Measurements from ENCODE around the gene PRR30. TPM values are rescaled to one million over a fixed set of nuclear protein-coding genes. Genes with fewer than 3 reads are reported as not detected.

PRR30 gene
- total and polyA plus RNA-seq, 2 donors (not counting 3 experiments of a cell fraction or from before 2014, with no cell fraction given): not detected

DNA sequence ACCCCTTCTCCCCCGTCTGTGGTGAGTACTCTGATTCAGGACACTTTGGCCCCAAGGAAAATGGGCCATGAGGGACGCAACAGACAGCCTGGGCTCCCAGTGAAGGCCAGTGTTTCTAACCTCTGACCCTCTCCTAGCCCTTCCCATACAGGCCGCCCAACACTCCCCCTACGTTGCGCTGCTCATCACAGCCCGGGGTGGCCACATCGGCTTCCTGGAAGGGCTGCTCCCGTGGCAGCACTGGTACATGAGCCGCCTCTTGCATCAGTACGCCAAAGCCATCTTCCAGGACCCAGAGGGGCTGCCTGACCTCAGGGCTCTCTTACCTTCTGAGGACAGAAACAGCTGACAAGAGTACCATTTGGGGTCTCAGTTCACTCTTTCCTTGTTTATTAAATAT lies 8.8 kb downstream of the PRR30 start:
- no TSS peak for BruUV-seq (replicated peaks)
- no peak overlapping the region for H3K4me2 ChIP-seq (ENCODE audit: insufficient read depth, low read length)
- DNase-seq (ENCODE audit: low read depth, low spot score) (no peak), FAIRE-seq (no peak)
- TF ChIP-seq POLR2A (IDR thresholded peaks at IDR 0.05; ENCODE audit: low read depth, low read length) (no peak), MYC (IDR thresholded peaks at IDR 0.05; ENCODE audit: low read depth, low read length) (no peak), JUN (IDR thresholded peaks at IDR 0.05; ENCODE audit: borderline replicate concordance, insufficient read depth, insufficient read length, low read depth) (no peak), EZH2 (IDR thresholded peaks at IDR 0.05; ENCODE audit: borderline replicate concordance, low read depth, low read length, severe bottlenecking) (no peak), POLR2AphosphoS5 (IDR thresholded peaks at IDR 0.05; ENCODE audit: insufficient read depth, low read depth, low read length) (no peak)
- TF ChIP-seq, protein P1, sequence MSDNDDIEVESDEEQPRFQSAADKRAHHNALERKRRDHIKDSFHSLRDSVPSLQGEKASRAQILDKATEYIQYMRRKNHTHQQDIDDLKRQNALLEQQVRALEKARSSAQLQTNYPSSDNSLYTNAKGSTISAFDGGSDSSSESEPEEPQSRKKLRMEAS (IDR thresholded peaks at IDR 0.05; ENCODE audit: insufficient read depth, insufficient read length): no peak
- no peak overlapping the region for H2AFZ ChIP-seq (ENCODE audit: low read depth, low read length)
- dilution Hi-C loops (cut with MboI; ENCODE audit: extremely low pct_ligation_motif_present, low sequenced_read_pairs): no loop called here
- POLR2A ChIA-PET: no interaction called here
- CTCF ChIA-PET: no interaction called here
- H3K27me3 ChIP-seq (ENCODE audit: control insufficient read depth in 2 of 2, insufficient read depth in 2 of 2, low read length in 2 of 2): no peaks in the 10 kb centered on the region
- H3K9me3 ChIP-seq (replicated peaks; ENCODE audit: control insufficient read depth, insufficient read depth, low read length): no peaks in the 10 kb centered on the region
- no peak overlapping the region for H3K27ac ChIP-seq (ENCODE audit: insufficient read depth, low read depth, low read length)
- no peak overlapping the region for H3K4me3 ChIP-seq (replicated peaks in 1 of 3; ENCODE audit: insufficient read depth in 1 of 3, low read depth in 1 of 3, low read length in 3 of 3)
- no peaks in the 10 kb centered on the region for H3K9me1 ChIP-seq (replicated peaks; ENCODE audit: control insufficient read depth, extremely low read depth, insufficient read depth, low read length)
- peaks cover 6 to 27% of the 10 kb centered on the region in 2 experiments for H3K36me3 ChIP-seq (ENCODE audit: control insufficient read depth in 2 of 2, extremely low read depth in 1 of 2, insufficient read depth in 2 of 2, low read length in 2 of 2)
- H3K9ac ChIP-seq (replicated peaks; ENCODE audit: extremely low read depth, insufficient read depth, low read length): no peak overlapping the region
- intact Hi-C loops (cut with micrococcal nuclease): no loop called here
- no peaks in the 10 kb centered on the region for H4K20me1 ChIP-seq (replicated peaks; ENCODE audit: control insufficient read depth, extremely low read depth, insufficient read depth, low read length)
- peaks cover 10% of the 10 kb centered on the region for H3K4me1 ChIP-seq (ENCODE audit: control insufficient read depth, extremely low read depth, insufficient read depth, low read length)
- peaks cover 18% of the 10 kb centered on the region for H3K79me2 ChIP-seq (ENCODE audit: control insufficient read depth, insufficient read depth, low read length)

DNA sequence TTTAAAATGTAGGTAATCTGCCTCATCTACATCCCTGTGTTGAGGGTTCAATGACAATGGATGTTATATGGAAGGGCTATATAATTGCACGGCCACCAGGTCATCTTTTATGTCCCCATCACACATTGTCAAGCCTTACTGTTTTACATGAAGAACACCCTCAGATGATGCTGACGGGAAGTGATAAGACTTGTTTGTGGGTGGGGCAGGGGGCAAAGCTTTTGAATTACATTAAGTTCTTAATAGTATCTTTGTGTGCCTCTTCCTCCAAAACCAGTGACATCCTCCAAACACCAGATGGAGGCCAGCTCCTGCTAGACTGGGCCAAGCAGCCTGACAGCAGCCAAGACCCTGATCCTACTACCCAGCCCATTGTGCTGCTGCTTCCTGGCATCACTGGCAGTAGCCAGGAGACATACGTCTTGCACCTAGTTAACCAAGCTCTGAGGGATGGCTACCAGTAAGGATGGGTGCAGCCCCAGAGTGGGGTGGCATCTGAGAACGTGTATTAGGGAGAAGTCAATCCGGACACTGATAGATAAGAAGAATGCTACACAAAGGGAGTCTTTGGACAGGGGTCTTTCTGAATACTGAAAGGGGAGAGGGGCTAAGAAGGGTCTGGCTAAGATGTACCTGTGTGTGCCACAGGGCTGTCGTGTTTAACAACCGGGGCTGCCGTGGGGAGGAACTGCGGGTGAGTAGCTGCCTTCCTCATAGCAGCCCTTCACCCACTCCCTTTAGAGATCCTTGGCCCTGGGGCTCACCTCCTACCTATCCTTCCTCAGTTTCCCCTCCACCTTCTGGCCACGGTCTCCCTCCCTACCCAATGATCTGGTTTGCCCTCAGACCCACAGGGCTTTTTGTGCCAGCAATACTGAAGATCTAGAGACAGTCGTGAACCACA lies 10.3 kb downstream of the PRR30 start:
- FAIRE-seq (no peak), DNase-seq (ENCODE audit: low read depth, low spot score) (no peak)
- no peaks in the 10 kb centered on the region for H3K9me3 ChIP-seq (replicated peaks; ENCODE audit: control insufficient read depth, insufficient read depth, low read length)
- no peaks in the 10 kb centered on the region for H4K20me1 ChIP-seq (replicated peaks; ENCODE audit: control insufficient read depth, extremely low read depth, insufficient read depth, low read length)
- H3K4me1 ChIP-seq (ENCODE audit: control insufficient read depth, extremely low read depth, insufficient read depth, low read length): peaks cover 10% of the 10 kb centered on the region
- H3K4me3 ChIP-seq (replicated peaks in 1 of 3; ENCODE audit: insufficient read depth in 1 of 3, low read depth in 1 of 3, low read length in 3 of 3): no peak overlapping the region
- no peaks in the 10 kb centered on the region for H3K9me1 ChIP-seq (replicated peaks; ENCODE audit: control insufficient read depth, extremely low read depth, insufficient read depth, low read length)
- no peak overlapping the region for H3K27ac ChIP-seq (ENCODE audit: insufficient read depth, low read depth, low read length)
- CTCF ChIA-PET: interaction anchor here (0.8 to 1.2 kb wide), 2 partner anchors 10 to 41 kb away, joined by 3 read pairs; partner anchors contain the start of gene CGREF1
- POLR2A ChIA-PET: no interaction called here
- BruUV-seq (replicated peaks): no TSS peak
- intact Hi-C loops (cut with micrococcal nuclease): no loop called here
- H3K27me3 ChIP-seq (ENCODE audit: control insufficient read depth in 2 of 2, insufficient read depth in 2 of 2, low read length in 2 of 2): no peaks in the 10 kb centered on the region
- no peak overlapping the region for H3K9ac ChIP-seq (replicated peaks; ENCODE audit: extremely low read depth, insufficient read depth, low read length)
- dilution Hi-C loops (cut with MboI; ENCODE audit: extremely low pct_ligation_motif_present, low sequenced_read_pairs): no loop called here
- H3K36me3 ChIP-seq (ENCODE audit: control insufficient read depth in 2 of 2, extremely low read depth in 1 of 2, insufficient read depth in 2 of 2, low read length in 2 of 2): peaks cover 6 to 27% of the 10 kb centered on the region in 2 experiments
- H2AFZ ChIP-seq (ENCODE audit: low read depth, low read length): no peak overlapping the region
- H3K79me2 ChIP-seq (ENCODE audit: control insufficient read depth, insufficient read depth, low read length): peaks cover 14% of the 10 kb centered on the region
- TF ChIP-seq EZH2 (IDR thresholded peaks at IDR 0.05; ENCODE audit: borderline replicate concordance, low read depth, low read length, severe bottlenecking): no peak
- TF ChIP-seq FOS (IDR thresholded peaks at IDR 0.05; ENCODE audit: borderline replicate concordance, insufficient read depth, low read length): no peak
- TF ChIP-seq, protein P2, sequence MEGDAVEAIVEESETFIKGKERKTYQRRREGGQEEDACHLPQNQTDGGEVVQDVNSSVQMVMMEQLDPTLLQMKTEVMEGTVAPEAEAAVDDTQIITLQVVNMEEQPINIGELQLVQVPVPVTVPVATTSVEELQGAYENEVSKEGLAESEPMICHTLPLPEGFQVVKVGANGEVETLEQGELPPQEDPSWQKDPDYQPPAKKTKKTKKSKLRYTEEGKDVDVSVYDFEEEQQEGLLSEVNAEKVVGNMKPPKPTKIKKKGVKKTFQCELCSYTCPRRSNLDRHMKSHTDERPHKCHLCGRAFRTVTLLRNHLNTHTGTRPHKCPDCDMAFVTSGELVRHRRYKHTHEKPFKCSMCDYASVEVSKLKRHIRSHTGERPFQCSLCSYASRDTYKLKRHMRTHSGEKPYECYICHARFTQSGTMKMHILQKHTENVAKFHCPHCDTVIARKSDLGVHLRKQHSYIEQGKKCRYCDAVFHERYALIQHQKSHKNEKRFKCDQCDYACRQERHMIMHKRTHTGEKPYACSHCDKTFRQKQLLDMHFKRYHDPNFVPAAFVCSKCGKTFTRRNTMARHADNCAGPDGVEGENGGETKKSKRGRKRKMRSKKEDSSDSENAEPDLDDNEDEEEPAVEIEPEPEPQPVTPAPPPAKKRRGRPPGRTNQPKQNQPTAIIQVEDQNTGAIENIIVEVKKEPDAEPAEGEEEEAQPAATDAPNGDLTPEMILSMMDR (IDR thresholded peaks at IDR 0.05; ENCODE audit: extremely low read depth in 1 of 2, insufficient read depth in 1 of 2, low read depth in 1 of 2, low read length in 2 of 2): no peak
- no peak for TF ChIP-seq POLR2A (IDR thresholded peaks at IDR 0.05; ENCODE audit: low read depth, low read length)
- no peak for TF ChIP-seq MYC (IDR thresholded peaks at IDR 0.05; ENCODE audit: low read depth, low read length)
- no peak for TF ChIP-seq POLR2AphosphoS5 (IDR thresholded peaks at IDR 0.05; ENCODE audit: insufficient read depth, low read depth, low read length)
- TF ChIP-seq, protein P1 (IDR thresholded peaks at IDR 0.05; ENCODE audit: insufficient read depth, insufficient read length): no peak
- no peak overlapping the region for H3K4me2 ChIP-seq (ENCODE audit: insufficient read depth, low read length)

Measured in endothelial cell of umbilical vein (primary cell).